ENCODE measurements around the gene ANTXRL.
"Not testable (repeated sequence)": the region's sequence is repeated elsewhere in the genome, so short reads cannot be mapped to it uniquely, and the experiment has no call there.

Gene ANTXRL
- total RNA-seq = 0 reads per million in 4 experiments

DNA sequence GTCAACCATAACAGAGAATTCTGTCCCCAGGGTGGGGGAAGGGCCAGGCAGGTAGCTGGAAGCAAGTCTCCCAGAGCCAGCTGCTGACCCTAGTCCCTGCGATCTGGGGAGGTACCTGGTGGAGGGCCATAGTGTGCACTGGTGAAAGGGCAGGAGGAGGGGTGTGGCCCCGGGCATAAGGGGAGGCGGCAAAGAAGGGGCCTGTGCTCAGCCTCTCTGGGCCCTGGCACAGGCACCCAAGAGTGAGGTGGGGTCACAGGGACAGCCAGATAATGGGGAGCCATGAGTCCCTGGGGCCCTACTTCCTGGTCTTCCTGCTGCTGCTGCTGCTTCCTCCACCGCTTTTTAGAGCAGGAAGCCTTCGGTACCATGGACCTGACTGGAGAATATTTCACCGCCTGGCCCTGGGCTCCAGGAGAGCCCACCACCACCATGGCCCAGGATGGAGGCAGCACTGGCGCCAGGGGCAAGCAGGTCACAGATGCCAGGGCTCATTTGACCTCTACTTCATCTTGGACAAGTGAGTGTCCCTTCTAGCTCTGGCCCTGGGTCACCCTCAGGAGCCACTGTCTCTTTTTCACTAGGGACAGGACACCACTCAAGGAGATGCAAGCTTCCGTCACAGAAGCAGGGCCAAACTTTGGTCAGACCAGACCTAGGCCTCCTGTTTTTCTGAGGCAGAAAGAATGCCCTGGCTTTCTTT is at the start of gene ANTXRL:
ANTXRL (plus strand) TSS at position 7 of the 703 bp plus-strand sequence; CDS start at position 273, 266 bp downstream.
- DNase-seq = no peak

- DNase-seq = no peak
Measured at GRCh38 chr10:46237815-46238510, 48.8 kb upstream of the ANTXRL start.

DNA sequence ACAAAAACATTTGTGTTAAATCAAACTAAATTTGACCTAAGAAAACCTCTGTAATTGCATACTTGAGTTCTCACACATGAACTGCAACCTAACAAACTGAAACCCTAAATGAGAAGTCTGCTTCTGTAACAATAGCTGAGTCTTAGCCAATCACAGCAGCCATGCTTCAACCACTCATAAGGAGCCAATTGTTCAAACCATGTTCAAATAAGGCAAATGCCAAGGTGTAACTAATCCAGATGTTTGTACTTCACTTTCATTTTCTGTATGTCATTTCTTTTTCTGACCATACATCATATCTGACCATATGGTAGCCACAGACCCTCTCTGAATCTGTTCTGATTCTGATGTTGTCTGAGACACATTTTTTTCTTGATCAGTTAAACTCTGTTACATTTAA is 47.5 kb upstream of the ANTXRL start:
- DNase-seq = no peak

GRCh38 chr10:46239993-46240683 is 46.7 kb upstream of the ANTXRL start:
- no peak for DNase-seq

- DNase-seq = no peak
Measured at GRCh38 chr10:46240684-46241565, 45.9 kb upstream of the ANTXRL start.

DNA sequence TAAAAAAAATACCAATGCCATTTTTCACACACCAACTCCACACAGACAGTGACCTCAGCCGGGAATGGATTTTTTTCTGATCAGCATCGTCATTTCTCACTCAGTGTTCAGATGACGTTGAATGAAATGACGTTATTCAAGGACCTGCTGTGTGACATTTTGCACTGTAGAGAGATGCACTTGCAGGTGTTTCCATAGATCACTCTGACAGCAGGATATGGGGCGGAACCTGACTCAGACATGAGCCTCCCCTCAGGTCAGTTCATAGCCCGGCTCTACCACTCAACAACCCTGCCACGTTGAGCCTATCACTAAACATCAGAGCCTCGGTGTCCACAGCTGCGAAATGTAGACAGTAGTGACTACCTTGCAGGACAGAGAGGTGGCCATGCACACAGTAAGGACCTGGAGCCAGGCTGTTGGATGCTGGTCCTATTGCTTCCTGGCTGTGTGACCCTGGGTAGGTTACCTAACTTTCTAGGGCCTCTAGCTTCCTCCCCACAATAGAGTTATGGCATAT is 41.4 kb upstream of the ANTXRL start:
- no peak for DNase-seq

- not testable (repeated sequence) for DNase-seq
Measured at GRCh38 chr10:46246400-46247180, 40.2 kb upstream of the ANTXRL start.

GRCh38 chr10:46247181-46247475 is 39.7 kb upstream of the ANTXRL start:
- no peak for DNase-seq

DNA sequence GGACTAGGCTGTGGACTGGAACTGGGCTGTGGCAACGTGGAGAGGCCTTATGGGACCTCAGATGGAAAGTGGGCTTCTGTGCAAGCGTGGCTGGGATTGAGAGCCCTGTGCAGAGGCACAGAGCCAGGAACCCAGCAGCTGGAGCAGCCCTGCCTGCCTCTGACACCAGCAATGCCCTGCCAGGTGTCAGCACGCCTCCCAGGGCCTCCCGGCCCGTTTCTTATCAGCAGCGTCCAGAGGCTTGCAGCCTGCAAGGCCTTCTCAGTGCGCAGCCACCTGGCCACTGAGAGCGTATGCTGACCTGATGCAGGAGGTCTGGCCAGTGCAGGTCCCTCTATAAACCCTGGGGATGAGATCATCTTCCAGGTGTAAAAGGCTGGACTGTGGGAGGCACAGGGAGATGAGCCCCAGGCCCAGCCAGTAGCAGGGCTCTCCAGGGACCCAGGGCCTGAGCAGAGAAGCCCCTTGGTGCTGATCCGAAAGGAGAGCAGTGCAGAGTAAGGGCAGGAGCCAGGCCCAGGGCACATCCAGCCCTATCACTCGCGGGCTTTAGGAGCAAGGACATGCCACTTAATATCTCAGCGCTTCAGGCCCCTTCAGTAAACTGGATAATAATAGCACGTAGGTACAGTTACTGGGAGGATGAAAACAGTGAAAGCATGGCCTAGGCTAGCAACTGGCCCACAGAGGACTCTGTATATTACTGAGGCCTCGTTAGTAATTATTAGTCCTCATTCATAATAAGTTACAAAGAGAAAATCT is 38.8 kb upstream of the ANTXRL start:
- DNase-seq = no peak

- no peak for DNase-seq
Measured at GRCh38 chr10:46248651-46249146, 38.1 kb upstream of the ANTXRL start.

- DNase-seq = not testable (repeated sequence)
Measured at GRCh38 chr10:46249617-46250344, 37.0 kb upstream of the ANTXRL start.

GRCh38 chr10:46250481-46250880 is 36.3 kb upstream of the ANTXRL start:
- DNase-seq = no peak

DNA sequence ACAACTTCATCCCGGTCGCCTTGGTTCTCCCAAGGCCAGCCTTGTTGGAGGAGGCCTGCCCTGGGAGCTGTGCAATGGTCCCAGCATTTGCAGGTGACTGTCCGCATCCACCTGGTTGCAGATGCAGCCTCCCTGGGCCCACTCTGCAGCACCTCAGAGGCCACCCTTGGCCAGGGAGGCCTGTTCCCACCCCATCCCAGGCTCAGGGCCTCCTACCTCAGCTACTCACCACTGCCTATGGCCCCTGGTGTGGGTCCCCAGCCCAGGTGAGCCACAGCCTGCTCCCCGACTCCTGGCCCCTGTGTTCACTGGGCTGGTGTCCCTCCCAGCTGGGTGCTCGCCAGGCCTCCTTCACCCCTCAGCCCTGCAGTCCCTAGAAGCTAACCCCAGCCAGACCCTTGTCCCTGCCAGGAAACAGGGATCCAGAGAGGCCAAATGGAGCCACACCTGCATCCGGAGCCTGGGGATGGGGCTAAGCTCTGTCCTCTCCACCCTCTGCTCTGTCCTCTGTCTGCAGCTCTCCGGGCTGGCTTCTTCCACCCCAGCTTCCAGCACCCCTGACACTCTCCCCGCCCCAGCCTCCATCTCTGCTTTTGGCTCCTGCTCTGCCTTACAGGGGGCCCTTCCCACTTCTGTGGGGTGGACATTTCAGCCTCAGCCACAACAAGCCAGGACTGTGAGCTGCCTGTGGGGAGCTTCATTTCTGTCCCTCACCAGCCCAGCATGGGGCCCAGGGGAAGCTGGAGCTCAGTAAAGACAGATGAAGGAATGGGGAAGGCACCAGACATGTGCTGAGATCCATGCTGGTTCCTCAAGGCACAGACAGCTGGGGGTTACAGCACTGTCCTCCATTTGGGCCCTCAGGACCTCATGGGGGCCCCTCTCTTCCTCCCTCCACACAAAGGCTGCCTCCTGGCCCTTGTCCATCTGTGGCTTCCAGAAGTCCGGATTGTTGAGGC is 35.6 kb upstream of the ANTXRL start:
- no peak for DNase-seq

DNA sequence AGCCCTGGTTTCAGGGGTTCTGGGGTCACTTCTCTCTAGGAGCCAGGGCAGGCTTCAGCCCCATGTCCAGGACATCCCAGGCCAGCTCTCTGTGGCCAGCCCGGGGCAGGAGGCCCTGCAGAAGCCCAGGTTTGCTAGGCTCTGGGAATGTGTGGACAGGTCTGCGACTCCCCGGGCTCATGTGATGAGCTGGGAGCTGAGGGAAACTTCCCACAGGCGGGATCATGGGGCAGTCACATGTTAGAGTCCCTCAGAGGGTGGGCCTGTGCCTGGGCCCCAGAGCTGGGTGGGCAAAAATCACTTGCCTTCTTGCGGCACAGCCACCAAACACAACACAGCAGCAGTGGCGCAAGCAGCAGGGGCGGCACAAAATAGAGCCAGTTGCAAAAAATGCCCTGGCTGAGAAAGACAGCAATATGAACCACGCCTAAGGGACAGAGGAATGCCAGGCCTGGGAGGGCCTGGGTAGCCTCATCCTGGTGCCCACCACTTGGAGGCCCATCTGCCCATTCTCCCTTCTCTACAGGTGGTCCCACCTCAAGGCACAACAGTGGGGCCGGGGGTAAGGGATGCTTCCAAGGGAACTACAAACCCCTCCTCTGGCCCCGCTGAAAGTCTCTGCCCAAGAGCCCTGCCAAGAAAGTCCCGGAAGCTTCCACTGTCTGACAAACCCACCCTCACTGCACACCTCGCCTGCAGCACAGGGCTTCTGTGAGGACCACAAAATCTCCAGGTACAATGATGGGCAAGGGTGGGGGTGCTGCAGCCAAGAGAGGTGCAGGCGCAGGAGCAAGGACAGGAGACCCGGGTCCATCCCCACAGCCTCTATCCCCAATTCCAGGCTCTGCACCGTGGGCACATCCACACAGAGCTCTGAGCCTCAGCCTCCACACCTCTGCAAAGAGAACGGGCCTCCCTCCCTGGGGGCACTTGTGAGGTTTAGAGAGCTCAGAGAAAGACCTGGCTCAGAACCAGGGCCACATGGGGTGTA is 34.6 kb upstream of the ANTXRL start:
- no peak for DNase-seq

DNA sequence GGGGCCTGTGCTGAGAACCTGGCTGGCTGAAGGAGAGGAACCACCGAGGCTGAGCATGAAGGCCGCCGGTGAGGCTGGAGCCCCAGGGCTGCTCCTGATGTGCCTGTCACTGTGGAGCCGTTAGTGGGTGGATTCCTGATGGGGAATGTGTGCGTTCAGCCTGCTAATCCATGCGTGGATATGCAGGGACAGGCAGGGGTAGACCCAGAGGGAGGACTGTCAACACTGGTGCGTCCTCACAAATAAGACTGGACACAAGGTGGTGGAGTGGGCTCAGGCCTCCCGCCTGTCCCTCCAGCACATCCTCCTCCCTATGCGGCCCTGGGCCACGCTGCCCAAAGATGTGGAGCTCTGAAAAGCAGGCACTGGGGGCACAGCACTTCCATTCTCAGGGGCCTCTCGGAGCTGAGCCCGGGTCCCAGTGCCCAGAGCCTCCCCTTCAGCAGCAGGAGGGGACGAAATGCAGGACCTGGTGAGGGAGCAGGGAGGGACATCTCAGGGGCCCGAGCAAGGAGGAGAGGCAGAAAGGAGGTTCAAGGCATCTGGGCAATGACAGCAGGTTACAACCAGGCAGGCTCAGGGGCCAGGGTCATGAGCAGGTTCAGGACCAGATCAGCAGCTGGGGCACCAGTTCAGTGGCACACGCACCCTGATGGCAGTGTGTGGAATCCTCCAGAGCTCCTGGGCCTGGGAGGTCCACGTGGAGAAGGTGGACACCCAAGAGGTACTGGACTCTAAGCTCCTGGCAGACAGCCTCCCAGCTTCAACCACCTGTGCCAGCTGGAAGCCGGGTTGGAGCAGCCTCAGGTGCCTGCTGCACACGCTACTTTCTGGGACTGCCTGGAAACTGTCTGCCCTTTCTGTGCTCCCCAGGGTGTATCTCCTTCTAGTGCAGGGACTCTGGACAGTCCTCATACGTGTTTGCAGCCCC is 33.5 kb upstream of the ANTXRL start:
- no peak for DNase-seq

DNA sequence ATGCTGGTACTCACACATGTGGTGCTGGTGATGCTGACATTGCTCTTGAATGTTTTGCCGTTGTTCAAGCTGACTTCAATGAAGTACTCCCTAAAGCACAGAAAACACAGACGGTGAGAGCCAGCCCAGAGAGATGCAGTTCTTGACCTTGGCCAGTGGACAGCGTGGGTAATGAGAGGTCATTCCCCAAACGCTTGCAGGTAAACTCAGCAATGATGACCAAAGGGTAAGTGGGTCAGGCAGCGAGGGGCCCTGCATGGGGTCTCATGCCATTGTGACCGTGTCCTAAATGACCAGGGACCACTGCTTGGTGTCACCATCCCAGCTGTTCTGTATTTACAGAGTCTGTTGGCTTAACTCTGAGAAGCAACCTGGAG is 32.8 kb upstream of the ANTXRL start:
- DNase-seq = no peak

- no peak for DNase-seq
Measured at GRCh38 chr10:46254467-46254866, 32.3 kb upstream of the ANTXRL start.
